ENCODE measurements around the gene RAB11FIP4. TPM values are rescaled to one million over a fixed set of nuclear protein-coding genes. Genes with fewer than 3 reads are reported as not detected.
A peak's percentile ranks its signal among the peaks of the same experiment; 100 is the strongest.

RAB11FIP4 gene
- total RNA-seq, 1 donor from 2014 or later, result 0.99 TPM

DNA sequence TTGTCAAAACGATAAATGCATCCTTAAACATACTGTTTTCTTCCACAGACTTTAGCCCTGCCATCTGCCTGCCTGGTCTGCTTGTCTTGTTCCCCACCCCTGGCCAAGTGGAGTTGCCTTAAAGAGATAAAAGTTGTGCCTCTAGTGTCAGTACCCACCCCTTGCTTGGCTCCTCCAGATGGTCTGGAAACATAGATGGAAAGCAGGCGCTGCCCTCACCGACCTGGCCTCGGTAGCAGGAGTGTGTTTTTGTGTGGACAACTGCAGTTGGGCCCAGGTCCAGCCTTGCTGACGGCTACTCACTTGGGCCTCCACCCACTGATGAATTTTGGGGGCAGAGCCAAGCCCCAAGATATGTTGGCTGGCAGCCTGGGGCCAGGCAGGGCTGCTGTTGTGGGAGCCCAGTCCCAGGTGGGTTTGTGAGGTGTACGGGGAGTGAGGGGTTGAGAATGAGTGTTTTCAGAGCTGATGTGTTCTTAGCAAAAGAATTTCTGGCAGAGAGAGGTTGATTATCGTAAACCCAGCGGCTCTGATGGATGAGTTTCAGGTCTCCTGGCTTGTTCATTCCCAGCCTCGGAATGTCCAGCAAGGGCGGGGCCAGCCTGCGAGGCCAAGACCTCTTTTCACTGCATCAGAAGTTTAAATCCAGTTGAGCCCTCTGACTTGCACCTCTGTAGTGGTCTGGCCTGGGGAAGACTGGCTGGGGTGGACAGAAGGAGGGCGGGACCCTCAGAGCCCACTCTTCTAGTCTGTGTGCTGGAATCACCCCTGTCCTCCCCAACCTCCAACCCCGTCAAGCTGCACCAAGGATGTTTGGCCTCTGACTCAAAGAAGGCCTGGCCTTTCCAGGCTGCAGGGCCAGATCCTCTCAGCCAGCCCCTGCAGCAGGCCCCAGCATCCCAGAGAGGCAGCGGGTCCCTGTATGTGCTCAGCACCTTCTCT is 179.7 kb downstream of the RAB11FIP4 start:
- peak overlapping the region; percentile 87 for H3K27ac Mint-ChIP-seq (ENCODE audit: unreplicated experiment)
- no peaks in the 10 kb centered on the region for H3K27me3 Mint-ChIP-seq (ENCODE audit: unreplicated experiment)
- no peak for DNase-seq (ENCODE audit: extremely low spot score, unreplicated experiment)
- peaks cover 60% of the 10 kb centered on the region for H3K4me1 Mint-ChIP-seq (ENCODE audit: unreplicated experiment)
- peaks cover 4% of the 10 kb centered on the region for H3K36me3 Mint-ChIP-seq (ENCODE audit: unreplicated experiment)
- no peak overlapping the region for H3K4me3 Mint-ChIP-seq (ENCODE audit: unreplicated experiment)
- no peaks in the 10 kb centered on the region for H3K9me3 Mint-ChIP-seq (ENCODE audit: unreplicated experiment)
- TF ChIP-seq, protein P1, sequence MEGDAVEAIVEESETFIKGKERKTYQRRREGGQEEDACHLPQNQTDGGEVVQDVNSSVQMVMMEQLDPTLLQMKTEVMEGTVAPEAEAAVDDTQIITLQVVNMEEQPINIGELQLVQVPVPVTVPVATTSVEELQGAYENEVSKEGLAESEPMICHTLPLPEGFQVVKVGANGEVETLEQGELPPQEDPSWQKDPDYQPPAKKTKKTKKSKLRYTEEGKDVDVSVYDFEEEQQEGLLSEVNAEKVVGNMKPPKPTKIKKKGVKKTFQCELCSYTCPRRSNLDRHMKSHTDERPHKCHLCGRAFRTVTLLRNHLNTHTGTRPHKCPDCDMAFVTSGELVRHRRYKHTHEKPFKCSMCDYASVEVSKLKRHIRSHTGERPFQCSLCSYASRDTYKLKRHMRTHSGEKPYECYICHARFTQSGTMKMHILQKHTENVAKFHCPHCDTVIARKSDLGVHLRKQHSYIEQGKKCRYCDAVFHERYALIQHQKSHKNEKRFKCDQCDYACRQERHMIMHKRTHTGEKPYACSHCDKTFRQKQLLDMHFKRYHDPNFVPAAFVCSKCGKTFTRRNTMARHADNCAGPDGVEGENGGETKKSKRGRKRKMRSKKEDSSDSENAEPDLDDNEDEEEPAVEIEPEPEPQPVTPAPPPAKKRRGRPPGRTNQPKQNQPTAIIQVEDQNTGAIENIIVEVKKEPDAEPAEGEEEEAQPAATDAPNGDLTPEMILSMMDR (IDR thresholded peaks at IDR 0.05), result no peak

DNA sequence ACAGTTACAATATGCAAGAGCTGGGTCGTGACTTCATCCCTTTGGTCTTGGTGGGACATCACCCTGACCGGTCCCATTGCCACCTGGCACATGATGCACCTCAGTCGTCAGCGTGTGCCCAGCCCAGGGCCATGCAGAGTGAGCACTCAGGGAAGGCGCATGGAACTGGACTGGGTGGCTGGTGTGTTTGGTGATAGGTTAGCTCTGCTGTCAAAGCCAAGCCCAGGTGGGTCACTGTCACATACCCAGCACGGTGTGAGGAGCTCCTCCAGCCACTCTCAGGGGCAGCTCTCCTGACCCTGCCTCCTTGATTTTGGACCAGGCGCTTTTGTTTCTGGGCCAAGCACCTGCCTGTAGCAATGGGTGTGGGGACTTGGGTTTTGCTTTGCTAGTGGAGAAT is 180.9 kb downstream of the RAB11FIP4 start:
- Mint-ChIP-seq H3K9me3 (ENCODE audit: unreplicated experiment) (no peaks in the 10 kb centered on the region), H3K27me3 (ENCODE audit: unreplicated experiment) (no peaks in the 10 kb centered on the region), H3K4me3 (ENCODE audit: unreplicated experiment) (no peak overlapping the region), H3K27ac (ENCODE audit: unreplicated experiment) (peak overlapping the region; percentile 87), H3K36me3 (ENCODE audit: unreplicated experiment) (peaks cover 4% of the 10 kb centered on the region), H3K4me1 (ENCODE audit: unreplicated experiment) (peaks cover 51% of the 10 kb centered on the region)
- TF ChIP-seq, protein P1 (IDR thresholded peaks at IDR 0.05), result no peak
- DNase-seq (ENCODE audit: extremely low spot score, unreplicated experiment), result no peak

DNA sequence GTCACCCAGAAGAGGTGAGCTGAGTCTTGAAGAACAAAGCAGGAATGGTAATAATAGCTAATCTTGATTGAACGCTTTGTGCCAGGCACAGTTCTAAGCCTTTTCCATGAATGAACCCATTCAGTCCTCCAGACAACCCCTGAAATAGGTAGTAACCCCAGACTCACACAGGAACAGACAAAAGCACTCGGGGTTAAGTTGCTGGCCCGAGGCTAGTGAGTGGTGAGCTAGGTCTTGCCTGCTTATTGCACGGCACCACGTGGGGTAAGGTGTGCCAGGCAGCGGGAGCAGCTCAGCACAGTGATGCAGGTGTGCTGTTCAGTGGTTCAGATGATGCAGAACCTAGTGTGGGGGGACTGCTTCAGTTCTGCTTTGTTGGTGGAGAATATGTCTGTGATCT is 181.6 kb downstream of the RAB11FIP4 start:
- Mint-ChIP-seq H3K27me3 (ENCODE audit: unreplicated experiment) (no peaks in the 10 kb centered on the region), H3K4me3 (ENCODE audit: unreplicated experiment) (no peak overlapping the region), H3K9me3 (ENCODE audit: unreplicated experiment) (no peaks in the 10 kb centered on the region), H3K4me1 (ENCODE audit: unreplicated experiment) (peaks cover 48% of the 10 kb centered on the region), H3K36me3 (ENCODE audit: unreplicated experiment) (peaks cover 4% of the 10 kb centered on the region), H3K27ac (ENCODE audit: unreplicated experiment) (no peak overlapping the region)
- TF ChIP-seq, protein P1 (IDR thresholded peaks at IDR 0.05), result no peak
- no peak for DNase-seq (ENCODE audit: extremely low spot score, unreplicated experiment)

DNA sequence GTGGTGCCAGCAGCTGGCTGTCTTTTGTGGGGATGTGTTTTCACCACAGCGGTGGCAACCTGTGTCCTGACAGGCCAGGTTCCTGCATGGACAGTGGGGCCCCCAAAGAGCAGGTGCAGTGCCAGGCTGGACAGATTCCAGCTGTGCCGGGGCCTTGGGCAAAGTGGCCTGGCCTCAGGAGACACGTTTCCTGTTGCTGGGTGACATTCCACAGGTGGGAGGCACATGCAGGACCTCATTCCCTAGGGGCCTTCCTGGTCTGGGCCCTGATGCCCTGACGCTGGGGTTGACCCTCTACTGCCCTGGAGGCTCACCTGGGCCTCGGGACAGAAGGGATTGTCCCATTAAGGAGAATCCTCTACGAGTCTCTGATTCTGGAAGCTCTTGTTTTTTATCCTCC is 182.4 kb downstream of the RAB11FIP4 start:
- TF ChIP-seq, protein P1 (IDR thresholded peaks at IDR 0.05), result no peak
- no peaks in the 10 kb centered on the region for H3K9me3 Mint-ChIP-seq (ENCODE audit: unreplicated experiment)
- no peak for DNase-seq (ENCODE audit: extremely low spot score, unreplicated experiment)
- no peaks in the 10 kb centered on the region for H3K27me3 Mint-ChIP-seq (ENCODE audit: unreplicated experiment)
- no peak overlapping the region for H3K27ac Mint-ChIP-seq (ENCODE audit: unreplicated experiment)
- H3K4me3 Mint-ChIP-seq (ENCODE audit: unreplicated experiment), result no peak overlapping the region
- H3K4me1 Mint-ChIP-seq (ENCODE audit: unreplicated experiment), result peaks cover 43% of the 10 kb centered on the region
- peaks cover 4% of the 10 kb centered on the region for H3K36me3 Mint-ChIP-seq (ENCODE audit: unreplicated experiment)

DNA sequence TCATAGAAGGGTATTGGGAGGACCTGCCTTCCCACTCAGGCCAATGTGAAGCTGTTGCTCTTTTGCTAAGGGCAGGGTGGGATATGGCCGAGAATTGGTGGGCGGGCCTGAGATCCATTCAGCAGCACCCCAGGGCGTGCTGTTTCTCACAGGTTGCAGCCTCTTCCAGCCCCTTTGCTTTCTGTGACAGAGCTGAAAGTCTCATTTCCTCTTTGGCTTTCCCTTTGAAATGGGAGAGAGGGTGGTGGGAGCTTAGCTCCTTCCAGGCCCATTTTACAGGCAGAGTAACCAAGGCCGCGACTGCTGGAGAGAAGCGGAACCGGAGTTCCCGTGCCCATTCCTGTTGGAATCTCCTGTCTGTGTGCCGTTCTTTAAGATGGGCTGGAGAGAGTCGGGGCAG is 183.0 kb downstream of the RAB11FIP4 start:
- TF ChIP-seq, protein P1 (IDR thresholded peaks at IDR 0.05), result no peak
- no peaks in the 10 kb centered on the region for H3K27me3 Mint-ChIP-seq (ENCODE audit: unreplicated experiment)
- H3K9me3 Mint-ChIP-seq (ENCODE audit: unreplicated experiment), result no peaks in the 10 kb centered on the region
- H3K4me1 Mint-ChIP-seq (ENCODE audit: unreplicated experiment), result peaks cover 47% of the 10 kb centered on the region
- H3K36me3 Mint-ChIP-seq (ENCODE audit: unreplicated experiment), result peaks cover 4% of the 10 kb centered on the region
- no peak overlapping the region for H3K27ac Mint-ChIP-seq (ENCODE audit: unreplicated experiment)
- no peak overlapping the region for H3K4me3 Mint-ChIP-seq (ENCODE audit: unreplicated experiment)
- no peak for DNase-seq (ENCODE audit: extremely low spot score, unreplicated experiment)

Data from osteocyte (in vitro differentiated cells).